ENCODE results near the gene SMC5.

DNA sequence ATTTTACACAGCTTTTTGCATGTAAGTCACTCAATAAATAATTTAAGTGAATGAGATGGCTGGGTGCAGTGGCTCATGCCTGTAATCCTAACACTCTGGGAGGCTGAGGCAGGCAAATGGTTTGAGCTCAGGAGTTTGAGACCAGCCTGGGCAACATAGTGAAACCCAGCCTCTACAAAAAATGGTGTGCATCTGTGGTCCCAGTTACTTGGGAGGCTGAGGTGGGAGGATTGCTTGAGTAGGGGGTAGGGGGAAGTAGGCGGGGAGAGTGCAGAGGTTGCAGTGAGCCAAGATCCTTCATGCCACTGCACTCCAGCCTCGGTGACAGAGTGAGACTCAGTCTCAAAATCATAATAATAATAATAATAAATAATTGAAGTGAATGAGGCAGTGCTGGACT lies 145.5 kb downstream of the SMC5 start:
- TF ChIP-seq, protein P1, sequence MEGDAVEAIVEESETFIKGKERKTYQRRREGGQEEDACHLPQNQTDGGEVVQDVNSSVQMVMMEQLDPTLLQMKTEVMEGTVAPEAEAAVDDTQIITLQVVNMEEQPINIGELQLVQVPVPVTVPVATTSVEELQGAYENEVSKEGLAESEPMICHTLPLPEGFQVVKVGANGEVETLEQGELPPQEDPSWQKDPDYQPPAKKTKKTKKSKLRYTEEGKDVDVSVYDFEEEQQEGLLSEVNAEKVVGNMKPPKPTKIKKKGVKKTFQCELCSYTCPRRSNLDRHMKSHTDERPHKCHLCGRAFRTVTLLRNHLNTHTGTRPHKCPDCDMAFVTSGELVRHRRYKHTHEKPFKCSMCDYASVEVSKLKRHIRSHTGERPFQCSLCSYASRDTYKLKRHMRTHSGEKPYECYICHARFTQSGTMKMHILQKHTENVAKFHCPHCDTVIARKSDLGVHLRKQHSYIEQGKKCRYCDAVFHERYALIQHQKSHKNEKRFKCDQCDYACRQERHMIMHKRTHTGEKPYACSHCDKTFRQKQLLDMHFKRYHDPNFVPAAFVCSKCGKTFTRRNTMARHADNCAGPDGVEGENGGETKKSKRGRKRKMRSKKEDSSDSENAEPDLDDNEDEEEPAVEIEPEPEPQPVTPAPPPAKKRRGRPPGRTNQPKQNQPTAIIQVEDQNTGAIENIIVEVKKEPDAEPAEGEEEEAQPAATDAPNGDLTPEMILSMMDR (IDR thresholded peaks at IDR 0.05), result no peak
- TF ChIP-seq POLR2A (IDR thresholded peaks at IDR 0.05), result no peak

Data from sigmoid colon (tissue), 3 donors.